ENCODE results near the gene AJAP1. TPM values are rescaled to one million over a fixed set of nuclear protein-coding genes. Genes with fewer than 3 reads are reported as not detected.

Gene AJAP1
- total RNA-seq, 8 experiments from 2014 or later = 0.10 to 5.4 (median 2.8) TPM; not detected in 1

DNA sequence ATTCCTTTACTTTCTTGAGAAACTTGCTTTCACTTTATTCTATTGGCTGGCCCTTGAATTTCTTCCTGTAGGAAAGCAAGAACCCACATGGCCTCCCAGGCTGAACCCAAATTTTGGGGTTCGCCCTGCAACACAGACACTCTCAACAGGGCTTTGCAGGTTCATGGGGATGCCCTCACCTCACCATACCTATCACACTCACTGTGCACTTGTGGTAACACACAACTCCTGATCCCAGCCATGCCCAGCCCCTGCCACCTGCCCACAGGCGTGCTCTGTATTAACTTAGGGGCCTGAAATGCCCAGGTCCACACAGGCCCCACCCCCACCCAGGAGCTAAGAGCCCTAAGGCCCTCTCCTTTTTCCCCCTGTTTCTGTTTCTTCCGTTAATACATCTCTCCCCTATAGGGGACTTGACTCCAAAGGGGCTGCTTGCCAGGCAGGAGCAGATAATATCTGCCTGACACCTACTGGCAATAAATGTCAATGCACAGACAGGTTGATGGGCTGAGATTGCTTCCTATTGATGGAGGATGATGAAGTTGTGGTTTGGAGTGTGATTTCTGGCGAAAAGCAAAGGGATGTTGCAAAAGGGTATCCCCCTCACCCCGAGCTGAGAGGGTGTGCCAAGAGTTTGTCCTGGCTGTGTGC lies 171.5 kb downstream of the AJAP1 start:
- H3K27ac ChIP-seq = no peak overlapping the region
- ATAC-seq (replicated peaks in 6 of 8) = peak in 6 of 8 experiments; percentile 16 to 88 (median 84)
- no peaks in the 10 kb centered on the region for H3K4me1 ChIP-seq (replicated peaks in 1 of 2)
- 0 to 50% (median 29%) methylated on average over 1 to 4 of the region's 5 CpGs; no CpG with 5 or more reads in 5 of the 10 experiments for WGBS, 10 experiments
- in situ Hi-C loops (cut with MboI; ENCODE audit: low pct_unique_long_range_greater_than_20kb in 2 of 9, low sequenced_read_pairs in 9 of 9, unreplicated experiment in 9 of 9) = loop anchor here in 1 of 9 experiments (25.0 kb wide), 1 partner anchor 914 kb away; the partner anchor contains the start of gene C1orf174
- no peak overlapping the region for H3K4me3 ChIP-seq

DNA sequence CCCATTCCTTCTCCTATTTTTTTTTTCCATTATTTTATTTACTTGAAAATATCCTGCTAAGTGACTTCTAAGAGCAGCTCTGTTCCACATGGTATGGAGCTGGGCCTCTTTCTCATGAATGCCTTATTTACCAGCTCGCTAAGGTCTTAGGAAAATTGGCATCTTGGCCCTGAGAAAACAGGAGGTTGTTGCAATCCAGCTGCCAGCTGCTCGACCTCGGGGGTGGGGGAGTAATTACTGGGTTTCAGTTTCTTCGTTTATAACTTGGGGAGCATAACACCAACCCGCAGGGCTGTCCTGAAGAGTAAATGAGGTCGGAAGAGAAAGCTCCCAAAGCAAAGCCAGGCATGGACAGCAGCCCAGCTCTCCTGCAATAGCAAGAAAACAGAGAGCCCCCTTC lies 176.3 kb downstream of the AJAP1 start:
- H3K4me1 ChIP-seq (replicated peaks in 1 of 2) = no peaks in the 10 kb centered on the region
- 0 to 71% (median 30%) methylated on average over 1 to 6 of the region's 6 CpGs; no CpG with 5 or more reads in 1 of the 10 experiments for WGBS, 10 experiments
- ATAC-seq (replicated peaks in 6 of 8) = no peak

DNA sequence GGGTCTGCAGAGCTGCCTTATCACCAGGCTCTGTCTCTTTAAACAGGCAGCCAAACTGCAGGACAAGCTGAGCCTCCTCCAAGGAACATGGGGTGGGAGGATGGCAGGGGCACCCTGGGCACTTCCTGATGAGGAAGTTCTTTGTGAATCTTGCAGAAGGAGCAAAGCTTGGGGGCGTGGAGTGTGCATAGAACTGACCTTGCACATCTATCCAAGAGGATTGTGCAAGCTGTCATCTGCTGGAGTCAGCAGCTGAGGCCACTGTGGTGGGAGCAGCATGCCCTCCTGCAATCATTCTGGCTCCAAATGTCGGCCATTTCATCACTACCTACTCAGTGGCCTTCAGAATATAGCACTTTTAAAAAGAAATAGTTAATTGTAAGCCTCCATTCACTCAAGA lies 182.2 kb downstream of the AJAP1 start:
- Histone ChIP-seq H3K4me3 (no peak overlapping the region), H3K4me1 (replicated peaks in 1 of 2) (no peaks in the 10 kb centered on the region), H3K27ac (no peak overlapping the region)
- in situ Hi-C loops (cut with MboI; ENCODE audit: low pct_unique_long_range_greater_than_20kb in 2 of 9, low sequenced_read_pairs in 9 of 9, unreplicated experiment in 9 of 9) = loop anchor here in 1 of 9 experiments (25.0 kb wide), 1 partner anchor 924 kb away; the partner anchor contains the start of gene C1orf174
- 0 to 67% (median 8%) methylated on average over 1 to 2 of the region's 2 CpGs; no CpG with 5 or more reads in 4 of the 10 experiments for WGBS, 10 experiments
- ATAC-seq (replicated peaks in 6 of 8) = no peak

More for the DNA sequence above, 176.3 kb downstream of the AJAP1 start:
- Histone ChIP-seq H3K27ac (no peak overlapping the region), H3K4me3 (no peak overlapping the region)
- in situ Hi-C loops (cut with MboI; ENCODE audit: low pct_unique_long_range_greater_than_20kb in 2 of 9, low sequenced_read_pairs in 9 of 9, unreplicated experiment in 9 of 9) = loop anchor here in 1 of 9 experiments (25.0 kb wide), 1 partner anchor 918 kb away; the partner anchor contains the start of gene C1orf174

DNA sequence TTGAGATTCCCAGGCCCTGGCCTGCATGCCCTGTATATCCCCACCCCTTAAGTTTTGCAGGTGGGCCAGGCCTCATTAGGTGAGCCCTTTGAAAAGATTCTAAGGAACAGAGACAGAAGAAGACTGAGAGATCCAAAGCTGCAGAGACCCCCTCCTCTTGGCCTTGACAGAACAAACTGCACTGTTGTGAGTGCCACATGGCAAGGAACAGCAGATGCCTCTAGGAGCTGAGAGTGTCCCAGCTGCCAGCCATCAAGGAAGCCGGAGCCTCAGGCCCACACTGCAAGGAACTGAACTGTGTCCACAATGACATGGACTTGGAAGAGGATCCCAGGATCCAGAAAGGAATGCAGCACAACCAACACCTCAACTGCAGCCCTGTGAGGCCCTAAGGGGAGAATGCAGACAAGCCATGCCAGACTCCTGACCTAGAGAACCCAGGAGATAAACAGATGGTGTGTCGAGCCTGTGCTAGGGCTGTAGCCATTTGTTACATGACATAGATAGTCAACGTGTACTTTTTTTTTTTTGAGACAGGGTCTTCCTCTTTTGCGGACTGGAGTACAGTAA lies 182.7 kb downstream of the AJAP1 start:
- in situ Hi-C loops (cut with MboI; ENCODE audit: low pct_unique_long_range_greater_than_20kb in 2 of 9, low sequenced_read_pairs in 9 of 9, unreplicated experiment in 9 of 9) = loop anchor here in 1 of 9 experiments (25.0 kb wide), 1 partner anchor 925 kb away; the partner anchor contains the start of gene C1orf174
- WGBS, 10 experiments = 0 to 80% (median 51%) methylated on average over 1 to 3 of the region's 4 CpGs; no CpG with 5 or more reads in 3 of the 10 experiments
- H3K27ac ChIP-seq = no peak overlapping the region
- H3K4me3 ChIP-seq = no peak overlapping the region
- ATAC-seq (replicated peaks in 6 of 8) = no peak
- H3K4me1 ChIP-seq (replicated peaks in 1 of 2) = no peaks in the 10 kb centered on the region

DNA sequence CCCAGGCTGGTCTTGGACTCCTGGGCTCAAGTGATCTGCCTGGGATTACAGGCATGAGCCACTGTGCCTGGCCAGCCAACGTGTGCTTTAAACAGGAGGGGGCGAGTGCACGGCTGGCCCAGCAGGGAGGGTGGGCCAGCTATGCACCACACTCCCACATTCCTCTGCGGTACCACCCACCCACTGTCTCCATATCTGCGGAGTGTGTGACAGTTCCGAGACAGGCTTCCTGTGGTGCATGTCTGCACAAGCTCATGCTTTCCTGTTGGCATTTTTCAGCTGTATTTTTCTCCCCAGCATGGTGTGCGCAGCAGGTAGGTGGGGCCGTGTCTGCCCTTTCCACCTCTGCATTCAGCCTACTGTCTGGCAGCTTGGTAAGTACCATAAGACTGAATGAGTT lies 183.3 kb downstream of the AJAP1 start:
- WGBS, 10 experiments = 20 to 90% (median 80%) methylated on average over 2 to 4 of the region's 8 CpGs; no CpG with 5 or more reads in 5 of the 10 experiments
- ATAC-seq (replicated peaks in 6 of 8) = no peak
- H3K27ac ChIP-seq = no peak overlapping the region
- no peaks in the 10 kb centered on the region for H3K4me1 ChIP-seq (replicated peaks in 1 of 2)
- H3K4me3 ChIP-seq = no peak overlapping the region
- in situ Hi-C loops (cut with MboI; ENCODE audit: low pct_unique_long_range_greater_than_20kb in 2 of 9, low sequenced_read_pairs in 9 of 9, unreplicated experiment in 9 of 9) = loop anchor here in 1 of 9 experiments (25.0 kb wide), 1 partner anchor 925 kb away; the partner anchor contains the start of gene C1orf174

DNA sequence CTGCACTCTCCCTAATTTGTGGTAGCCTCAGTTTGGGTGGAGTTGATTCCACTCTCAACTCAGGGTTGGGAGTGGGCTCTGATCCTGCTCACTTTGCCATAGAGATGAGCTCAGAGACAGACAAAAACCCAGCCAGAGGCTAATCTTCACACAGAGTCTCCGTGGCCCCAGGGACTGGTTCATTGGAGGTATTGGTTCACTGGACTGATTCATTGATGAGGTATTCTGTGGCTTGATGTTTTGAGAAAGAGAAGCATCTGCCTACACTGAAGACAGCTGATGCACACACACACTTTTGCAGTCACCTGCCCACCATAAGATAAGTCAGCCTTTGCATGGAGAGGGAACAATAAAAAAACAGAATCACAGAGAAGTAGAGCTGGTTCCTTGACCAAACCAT lies 183.8 kb downstream of the AJAP1 start:
- Histone ChIP-seq H3K27ac (no peak overlapping the region), H3K4me3 (no peak overlapping the region), H3K4me1 (replicated peaks in 1 of 2) (no peaks in the 10 kb centered on the region)
- WGBS, 10 experiments = 0 to 100% (median 70%) methylated on average over 1 of the region's 1 CpG; no CpG with 5 or more reads in 6 of the 10 experiments
- no peak for ATAC-seq (replicated peaks in 6 of 8)
- in situ Hi-C loops (cut with MboI; ENCODE audit: low pct_unique_long_range_greater_than_20kb in 2 of 9, low sequenced_read_pairs in 9 of 9, unreplicated experiment in 9 of 9) = loop anchor here in 1 of 9 experiments (25.0 kb wide), 1 partner anchor 926 kb away; the partner anchor contains the start of gene C1orf174
